Brain microvascular endothelial cell (primary cell): Measurements from ENCODE around the gene ZNF565.

Experiments used
- DNase-seq: peaks from one replicate; pipeline ENCODE4 v3.0.0-alpha.2; 2020
- H3K27ac ChIP-seq: fragments of 250-450 bp; sonication (Bioruptor Pico); 2 replicates; pipeline ENCODE4 v1.5.1; 2020; ENCODE audit warnings: mild to moderate bottlenecking, moderate library complexity
- H3K27me3 ChIP-seq: fragments of 250-450 bp; sonication (Bioruptor Pico); replicated peaks from 2 replicates; pipeline ENCODE4 v1.5.1; 2020; ENCODE audit warnings: mild to moderate bottlenecking
- H3K36me3 ChIP-seq: fragments of 250-450 bp; sonication (Bioruptor Pico); replicated peaks from 2 replicates; pipeline ENCODE4 v1.5.1; 2020; ENCODE audit warnings: mild to moderate bottlenecking
- H3K4me3 ChIP-seq: 2 replicates; pipeline ENCODE4 v1.5.1; 2011; ENCODE audit warnings: low read depth, mild to moderate bottlenecking, control low read depth, low read length, moderate library complexity
- in situ Hi-C: cut with HindIII; loops from 2 replicates; pipeline ENCODE4 v1.10.0; 2017; ENCODE audit warnings: low sequenced_read_pairs, low pct_ligation_motif_present
- TF ChIP-seq, protein P1 (sequence below): IDR thresholded peaks from 2 replicates; pipeline ENCODE4 v1.5.1; 2011; ENCODE audit warnings: low read depth, mild to moderate bottlenecking, moderate library complexity, low read length, control low read depth, inconsistent platforms; ENCODE audit errors: missing control alignments

The ZNF565 gene

DNA sequence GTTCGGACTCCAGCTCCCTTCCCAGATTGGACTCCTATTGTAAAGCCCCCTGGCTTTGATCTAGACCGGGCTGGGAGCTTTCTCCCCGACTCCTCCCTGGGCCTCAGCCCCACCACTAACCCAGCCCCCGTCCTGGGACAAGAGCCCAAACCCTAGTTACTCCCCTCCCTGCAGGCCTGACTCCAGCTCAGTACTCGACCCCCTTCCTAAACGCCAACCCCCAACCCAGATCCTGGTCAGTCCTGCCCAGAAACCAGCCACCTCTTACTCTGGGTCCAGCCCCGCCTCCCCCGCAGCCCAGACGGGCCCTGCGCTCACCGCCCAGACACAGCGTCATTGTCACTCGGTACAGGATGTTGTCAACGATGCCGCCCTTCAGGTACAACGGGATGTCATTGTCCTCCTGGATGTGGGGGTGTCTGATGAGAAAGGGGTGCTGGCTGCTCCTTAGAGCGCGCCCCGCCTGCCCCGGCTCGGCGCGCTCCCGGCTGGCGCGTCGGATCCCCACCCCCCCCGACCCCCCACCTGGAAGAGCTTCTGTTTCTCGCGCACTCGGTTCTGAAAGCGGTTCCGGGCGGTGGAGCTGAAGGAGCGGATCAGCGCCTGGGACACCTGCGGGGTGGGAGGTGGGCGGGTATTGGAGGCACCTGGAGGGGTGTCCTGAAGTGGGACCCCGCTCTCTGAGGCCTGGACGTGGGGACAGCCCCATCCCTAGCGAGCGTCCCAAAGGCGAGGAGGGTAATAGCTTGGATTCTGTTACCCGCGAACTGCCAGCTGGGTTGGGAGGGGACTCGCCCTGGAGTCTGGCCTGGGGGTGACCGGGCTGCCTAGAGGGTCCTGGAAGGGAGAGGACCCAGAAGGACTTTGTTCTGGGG, 63.1 kb downstream of the ZNF565 start:
- in situ Hi-C loops: no loop called here
- peaks cover 47% of the 10 kb centered on the region for H3K36me3 ChIP-seq
- peak overlapping the region; percentile 16 for H3K27ac ChIP-seq
- H3K4me3 ChIP-seq: peak overlapping the region; percentile 47
- no peak for DNase-seq
- TF ChIP-seq, protein P1, sequence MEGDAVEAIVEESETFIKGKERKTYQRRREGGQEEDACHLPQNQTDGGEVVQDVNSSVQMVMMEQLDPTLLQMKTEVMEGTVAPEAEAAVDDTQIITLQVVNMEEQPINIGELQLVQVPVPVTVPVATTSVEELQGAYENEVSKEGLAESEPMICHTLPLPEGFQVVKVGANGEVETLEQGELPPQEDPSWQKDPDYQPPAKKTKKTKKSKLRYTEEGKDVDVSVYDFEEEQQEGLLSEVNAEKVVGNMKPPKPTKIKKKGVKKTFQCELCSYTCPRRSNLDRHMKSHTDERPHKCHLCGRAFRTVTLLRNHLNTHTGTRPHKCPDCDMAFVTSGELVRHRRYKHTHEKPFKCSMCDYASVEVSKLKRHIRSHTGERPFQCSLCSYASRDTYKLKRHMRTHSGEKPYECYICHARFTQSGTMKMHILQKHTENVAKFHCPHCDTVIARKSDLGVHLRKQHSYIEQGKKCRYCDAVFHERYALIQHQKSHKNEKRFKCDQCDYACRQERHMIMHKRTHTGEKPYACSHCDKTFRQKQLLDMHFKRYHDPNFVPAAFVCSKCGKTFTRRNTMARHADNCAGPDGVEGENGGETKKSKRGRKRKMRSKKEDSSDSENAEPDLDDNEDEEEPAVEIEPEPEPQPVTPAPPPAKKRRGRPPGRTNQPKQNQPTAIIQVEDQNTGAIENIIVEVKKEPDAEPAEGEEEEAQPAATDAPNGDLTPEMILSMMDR: no peak
- no peaks in the 10 kb centered on the region for H3K27me3 ChIP-seq

DNA sequence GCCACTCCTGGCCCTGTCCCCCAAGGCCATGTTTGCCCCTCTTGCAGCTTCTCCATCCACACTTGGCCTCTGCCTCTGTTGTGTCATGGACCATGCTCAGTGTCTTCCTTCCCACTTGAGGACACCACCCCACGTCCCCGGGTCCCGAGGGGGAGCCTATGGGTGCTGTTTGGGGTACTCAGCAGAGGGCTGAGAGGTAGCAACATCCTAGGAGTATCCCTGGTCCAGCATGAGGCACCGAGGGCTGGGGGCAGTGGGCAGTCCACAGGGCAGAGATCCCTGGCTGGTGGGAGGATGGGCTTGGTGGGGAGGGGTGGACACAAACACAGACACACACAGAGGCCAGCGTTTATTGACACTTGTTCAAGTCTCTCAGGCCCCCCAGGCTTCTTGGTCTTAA, 63.9 kb downstream of the ZNF565 start:
- Histone ChIP-seq H3K27ac (no peak overlapping the region), H3K27me3 (no peaks in the 10 kb centered on the region), H3K36me3 (peaks cover 55% of the 10 kb centered on the region), H3K4me3 (no peak overlapping the region)
- DNase-seq: no peak
- TF ChIP-seq, protein P1: no peak
- in situ Hi-C loops: no loop called here

DNA sequence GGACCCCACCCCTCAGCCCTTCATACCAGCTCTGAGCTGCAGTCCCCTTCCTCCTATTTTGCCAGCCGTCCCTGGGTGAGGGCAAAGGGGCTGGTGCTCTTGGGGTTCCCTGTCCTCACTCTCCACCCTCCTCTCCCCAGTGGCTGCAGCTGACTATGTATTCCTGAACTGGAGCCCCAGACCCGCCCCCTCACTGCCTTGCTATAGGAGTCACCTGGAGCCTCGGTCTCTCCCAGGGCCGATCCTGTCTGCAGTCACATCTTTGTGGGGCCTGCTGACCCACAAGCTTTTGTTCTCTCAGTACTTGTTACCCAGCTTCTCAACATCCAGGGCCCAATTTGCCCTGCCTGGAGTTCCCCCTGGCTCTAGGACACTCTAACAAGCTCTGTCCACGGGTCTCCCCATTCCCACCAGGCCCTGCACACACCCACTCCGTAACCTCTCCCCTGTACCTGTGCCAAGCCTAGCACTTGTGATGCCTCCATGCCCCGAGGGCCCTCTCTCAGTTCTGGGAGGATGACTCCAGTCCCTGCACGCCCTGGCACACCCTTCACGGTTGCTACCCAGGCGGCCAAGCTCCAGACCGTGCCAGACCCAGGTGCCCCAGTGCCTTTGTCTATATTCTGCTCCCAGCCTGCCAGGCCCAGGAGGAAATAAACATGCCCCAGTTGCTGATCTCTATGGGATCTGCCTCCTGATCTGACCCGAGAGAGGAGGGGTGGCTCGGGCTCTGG, 64.6 kb downstream of the ZNF565 start:
- H3K4me3 ChIP-seq: no peak overlapping the region
- H3K27me3 ChIP-seq: no peaks in the 10 kb centered on the region
- peaks cover 60% of the 10 kb centered on the region for H3K36me3 ChIP-seq
- in situ Hi-C loops: no loop called here
- DNase-seq: no peak
- H3K27ac ChIP-seq: no peak overlapping the region
- TF ChIP-seq, protein P1: no peak

DNA sequence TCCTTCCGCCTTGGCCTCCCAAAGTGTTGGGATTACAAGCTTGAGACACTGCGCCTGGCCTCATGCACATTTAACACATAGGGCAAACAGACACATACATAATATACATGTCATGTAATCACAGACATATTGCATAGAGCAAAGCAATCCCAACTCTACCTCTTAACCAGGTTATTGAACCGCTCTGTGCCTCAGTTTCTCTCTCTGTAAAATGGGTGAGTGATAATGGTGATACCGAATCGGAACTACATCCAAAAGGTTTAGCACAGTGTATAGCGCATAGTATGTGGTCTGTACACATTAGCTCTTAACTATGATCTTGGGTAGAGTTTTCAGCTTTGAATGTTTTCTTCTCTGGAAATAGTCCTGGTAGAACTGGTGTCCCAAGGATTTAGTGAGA, 69.8 kb downstream of the ZNF565 start:
- H3K4me3 ChIP-seq: no peak overlapping the region
- no peaks in the 10 kb centered on the region for H3K27me3 ChIP-seq
- TF ChIP-seq, protein P1: no peak
- no peak for DNase-seq
- H3K36me3 ChIP-seq: peaks cover 66% of the 10 kb centered on the region
- H3K27ac ChIP-seq: no peak overlapping the region
- in situ Hi-C loops: no loop called here

DNA sequence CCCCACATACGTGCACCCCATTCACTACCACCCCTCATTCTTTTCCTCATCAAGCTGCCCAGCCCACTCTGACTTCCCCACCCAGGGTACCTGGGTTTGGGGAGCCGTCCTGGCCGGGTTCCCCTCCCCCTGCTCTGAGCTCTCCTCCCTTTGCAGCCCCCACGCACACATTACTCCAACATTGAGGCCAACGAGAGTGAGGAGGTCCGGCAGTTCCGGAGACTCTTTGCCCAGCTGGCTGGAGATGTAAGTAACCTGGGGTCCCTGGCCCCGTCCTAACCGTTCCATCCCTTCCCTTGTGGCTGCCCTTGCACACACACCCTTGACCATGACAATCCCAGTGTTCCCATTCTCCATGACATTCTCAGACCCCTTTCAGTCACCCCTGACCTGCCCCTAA, 72.0 kb downstream of the ZNF565 start:
- in situ Hi-C loops: no loop called here
- no peak overlapping the region for H3K4me3 ChIP-seq
- no peaks in the 10 kb centered on the region for H3K27me3 ChIP-seq
- H3K36me3 ChIP-seq: peaks cover 48% of the 10 kb centered on the region
- no peak for DNase-seq
- no peak overlapping the region for H3K27ac ChIP-seq
- TF ChIP-seq, protein P1: no peak
